Lower leg skin (tissue), 4 donors: ENCODE data around the gene MYH15. TPM values are rescaled to one million over a fixed set of nuclear protein-coding genes. Genes with fewer than 3 reads are reported as not detected.
A peak's percentile ranks its signal among the peaks of the same experiment; 100 is the strongest.

Experiments
- DNase-seq, 2 donors: peaks; one replicate each; pipeline ENCODE4 v3.0.0-alpha.2; 2019; ENCODE audit warnings: low spot score in 2 of 2
- H3K4me3 ChIP-seq: fragments of 200-600 bp; sonication (generic); 2 replicates; pipeline ENCODE4 v1.5.1; 2017; ENCODE audit warnings: mild to moderate bottlenecking, low read depth; ENCODE audit not compliant: poor library complexity, severe bottlenecking
- POLR2A ChIP-seq, 2 donors: fragments of 450-650 bp; IDR thresholded peaks; one replicate each; pipeline ENCODE4 v1.6.1; 2016 to 2017; ENCODE audit warnings: antibody characterized with exemption in 2 of 2, mild to moderate bottlenecking in 1 of 2, moderate library complexity in 1 of 2
- WGBS, 2 donors: methylation state at CpG; one replicate each; pipeline ENCODE4 v1.1.5; 2018; 5-methylcytosine and 5-hydroxymethylcytosine counted together
- intact Hi-C: fragments of 100-400 bp; cut with DNase I; formaldehyde crosslinking; loops from one replicate; pipeline ENCODE4 v1.15.0; 2023; ENCODE audit warnings: low total_unique reads
- total RNA-seq, 4 donors: library from RNA; depleted of rRNA; stranded (reverse); fragments of >200 nt; gene quantifications; one replicate each; pipeline ENCODE4 v1.1.0, GENCODE V29; 2016
- TF ChIP-seq, protein P1 (sequence below), 3 donors: fragments of 450-650 bp; IDR thresholded peaks; one replicate each; pipeline ENCODE4 v1.5.1; 2016; ENCODE audit warnings: antibody characterized with exemption in 3 of 3, mild to moderate bottlenecking in 3 of 3, moderate library complexity in 2 of 3

Gene MYH15
- total RNA-seq, 4 donors from 2014 or later = 0.04 to 0.88 (median 0.27) TPM

DNA sequence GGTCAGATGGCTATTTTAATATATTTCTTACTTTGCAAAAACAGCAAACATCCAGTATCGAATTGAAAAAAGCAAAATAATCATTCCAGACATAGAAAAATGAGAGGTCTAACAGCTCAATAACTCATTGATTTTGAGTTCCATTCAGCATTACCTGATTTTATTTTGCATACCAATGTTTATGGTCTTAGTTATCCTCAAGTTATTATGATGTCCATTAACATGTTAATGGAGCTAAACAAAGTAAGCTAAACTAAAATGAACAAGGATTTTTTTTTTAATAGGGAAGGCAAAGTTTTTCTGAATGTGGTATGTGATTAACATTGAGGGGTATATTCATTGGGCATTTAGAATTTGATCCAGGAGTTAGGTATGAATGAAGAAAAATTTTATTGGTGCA lies 13.1 kb downstream of the MYH15 start:
- TF ChIP-seq POLR2A (IDR thresholded peaks at IDR 0.05) = no peak
- TF ChIP-seq, protein P1, sequence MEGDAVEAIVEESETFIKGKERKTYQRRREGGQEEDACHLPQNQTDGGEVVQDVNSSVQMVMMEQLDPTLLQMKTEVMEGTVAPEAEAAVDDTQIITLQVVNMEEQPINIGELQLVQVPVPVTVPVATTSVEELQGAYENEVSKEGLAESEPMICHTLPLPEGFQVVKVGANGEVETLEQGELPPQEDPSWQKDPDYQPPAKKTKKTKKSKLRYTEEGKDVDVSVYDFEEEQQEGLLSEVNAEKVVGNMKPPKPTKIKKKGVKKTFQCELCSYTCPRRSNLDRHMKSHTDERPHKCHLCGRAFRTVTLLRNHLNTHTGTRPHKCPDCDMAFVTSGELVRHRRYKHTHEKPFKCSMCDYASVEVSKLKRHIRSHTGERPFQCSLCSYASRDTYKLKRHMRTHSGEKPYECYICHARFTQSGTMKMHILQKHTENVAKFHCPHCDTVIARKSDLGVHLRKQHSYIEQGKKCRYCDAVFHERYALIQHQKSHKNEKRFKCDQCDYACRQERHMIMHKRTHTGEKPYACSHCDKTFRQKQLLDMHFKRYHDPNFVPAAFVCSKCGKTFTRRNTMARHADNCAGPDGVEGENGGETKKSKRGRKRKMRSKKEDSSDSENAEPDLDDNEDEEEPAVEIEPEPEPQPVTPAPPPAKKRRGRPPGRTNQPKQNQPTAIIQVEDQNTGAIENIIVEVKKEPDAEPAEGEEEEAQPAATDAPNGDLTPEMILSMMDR (IDR thresholded peaks at IDR 0.05) = no peak
- 93% methylated on average over 1 of the region's 1 CpG for WGBS, 2 donors
- no peak for DNase-seq
- intact Hi-C loops = no loop called here
- H3K4me3 ChIP-seq = no peak overlapping the region

DNA sequence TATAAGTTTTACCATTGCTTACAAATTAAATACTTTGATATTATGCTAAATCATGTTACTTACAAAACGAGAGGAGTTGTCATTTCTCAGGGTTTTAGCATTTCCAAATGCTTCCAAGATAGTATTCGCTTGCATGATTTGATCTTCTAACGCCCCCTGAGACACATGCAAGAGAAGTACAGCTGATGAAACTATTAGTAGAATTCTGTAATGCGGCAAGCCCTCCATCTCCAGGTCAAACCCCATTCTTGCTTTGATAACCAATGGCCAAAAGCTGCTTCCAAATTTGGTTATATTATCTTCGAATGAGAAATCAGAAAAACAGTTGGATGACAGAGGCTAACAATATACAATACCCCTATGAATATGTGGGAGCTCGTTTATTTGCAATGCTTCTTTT lies 14.7 kb downstream of the MYH15 start:
- WGBS, 2 donors = 79% methylated on average over 6 of the region's 6 CpGs
- intact Hi-C loops = no loop called here
- H3K4me3 ChIP-seq = no peak overlapping the region
- DNase-seq = no peak
- TF ChIP-seq, protein P1 (IDR thresholded peaks at IDR 0.05) = no peak
- TF ChIP-seq POLR2A (IDR thresholded peaks at IDR 0.05) = no peak

DNA sequence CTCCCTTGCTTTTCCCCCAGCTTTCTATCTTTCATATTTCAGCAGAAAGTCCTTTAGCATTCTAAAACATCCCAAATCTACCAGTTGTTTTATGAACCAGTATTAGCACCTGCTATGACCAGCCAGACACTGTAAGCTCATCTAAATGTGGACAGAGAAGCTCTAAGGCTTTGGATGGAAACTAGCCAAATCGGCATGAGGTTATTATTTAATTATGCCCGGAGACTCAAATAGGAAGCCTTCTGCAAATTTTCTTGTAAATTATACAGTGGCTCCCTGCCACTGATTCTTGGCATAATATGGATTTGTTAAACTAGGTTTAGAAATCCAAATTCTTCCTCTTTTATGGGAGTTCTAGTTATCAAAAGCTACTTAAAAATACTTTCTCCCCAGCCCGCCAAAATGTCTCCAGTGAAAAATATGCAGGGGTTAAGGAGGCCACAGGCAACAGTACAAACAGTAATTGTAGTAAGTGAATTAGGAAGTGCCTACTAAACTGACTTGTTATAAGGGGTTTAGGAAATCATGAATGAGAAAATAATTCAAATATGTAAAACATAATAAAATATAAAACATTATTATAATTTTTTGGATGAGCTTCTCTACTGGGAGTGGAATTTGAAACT lies 15.4 kb downstream of the MYH15 start:
- 57 to 66% methylated on average over 3 of the region's 3 CpGs for WGBS, 2 donors

DNA sequence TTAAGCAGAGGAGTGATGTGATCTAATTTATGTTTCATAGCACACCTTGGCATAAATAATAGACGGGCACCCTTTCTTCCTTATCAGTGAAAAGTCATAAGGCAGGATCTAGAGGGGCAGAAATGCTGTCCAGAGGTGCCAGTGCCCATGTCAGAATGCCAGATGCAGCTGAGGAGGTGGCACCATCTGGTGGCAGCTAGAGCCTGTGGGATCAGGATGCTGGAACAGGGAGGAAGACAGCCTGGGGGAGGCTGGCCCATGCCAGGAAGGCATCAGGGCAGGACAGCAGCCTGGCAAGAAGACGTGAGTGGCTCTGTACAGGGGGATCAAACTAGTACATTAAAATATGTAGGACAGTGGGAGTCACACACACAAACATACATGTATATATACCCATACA lies 16.5 kb downstream of the MYH15 start:
- H3K4me3 ChIP-seq = no peak overlapping the region
- TF ChIP-seq, protein P1 (IDR thresholded peaks at IDR 0.05) = no peak
- TF ChIP-seq POLR2A (IDR thresholded peaks at IDR 0.05) = no peak
- intact Hi-C loops = loop anchor here (5.0 kb wide), 1 partner anchor 58 kb away; no protein-coding TSS in a partner anchor
- WGBS, 2 donors = 55 to 58% methylated on average over 2 of the region's 2 CpGs
- no peak for DNase-seq

More for the DNA sequence above, 15.4 kb downstream of the MYH15 start:
- no peak for TF ChIP-seq POLR2A (IDR thresholded peaks at IDR 0.05)
- TF ChIP-seq, protein P1 (IDR thresholded peaks at IDR 0.05) = no peak
- intact Hi-C loops = loop anchor here (5.0 kb wide), 1 partner anchor 57 kb away; no protein-coding TSS in a partner anchor
- DNase-seq = no peak
- H3K4me3 ChIP-seq = no peak overlapping the region

DNA sequence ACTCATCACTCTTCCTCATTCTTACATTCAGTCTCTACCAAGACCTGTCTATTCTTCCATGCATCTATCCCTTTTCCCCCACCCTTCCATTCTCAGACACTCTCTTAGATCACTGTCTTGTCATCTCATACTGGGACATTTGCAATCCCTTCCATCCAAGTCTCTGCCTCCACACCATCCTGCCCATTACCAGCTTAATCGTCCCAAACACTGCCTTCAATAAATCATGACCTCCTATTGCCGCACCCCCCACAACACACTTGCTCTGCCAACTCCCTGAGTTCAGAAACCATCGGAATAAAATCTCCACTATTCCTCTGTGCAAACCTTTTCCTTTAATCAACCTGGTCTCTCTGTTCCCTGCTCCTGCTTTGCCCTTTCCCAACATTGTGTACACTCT lies 18.9 kb downstream of the MYH15 start:
- DNase-seq = no peak
- H3K4me3 ChIP-seq = no peak overlapping the region
- TF ChIP-seq, protein P1 (IDR thresholded peaks at IDR 0.05) = no peak
- TF ChIP-seq POLR2A (IDR thresholded peaks at IDR 0.05) = no peak
- WGBS, 2 donors = 86 to 87% methylated on average over 3 of the region's 3 CpGs
- intact Hi-C loops = loop anchor here (5.0 kb wide), 1 partner anchor 61 kb away; no protein-coding TSS in a partner anchor

DNA sequence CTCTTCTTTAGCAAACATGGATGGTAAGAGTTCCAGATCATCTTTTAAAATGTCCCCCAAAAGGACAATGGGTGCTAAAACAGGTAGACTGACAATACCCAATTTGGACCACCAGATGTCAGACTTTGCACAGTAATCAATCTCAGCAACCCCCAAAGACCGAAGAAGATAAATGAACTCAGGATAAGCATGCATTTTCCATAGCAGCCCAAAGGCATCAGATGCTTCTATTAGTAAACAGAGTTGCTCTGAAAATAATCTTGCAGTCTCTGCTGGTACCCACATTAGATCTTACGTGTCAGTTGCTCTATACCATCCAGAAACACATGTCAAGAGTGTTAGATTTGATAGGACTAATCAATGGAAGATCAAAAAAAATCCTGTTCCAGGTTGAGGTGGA lies 20.6 kb downstream of the MYH15 start:
- no peak overlapping the region for H3K4me3 ChIP-seq
- 13 to 26% methylated on average over 2 of the region's 2 CpGs for WGBS, 2 donors
- DNase-seq = peak in 1 of 2 donors; percentile 27
- intact Hi-C loops = loop anchor here (5.0 kb wide), 1 partner anchor 63 kb away; no protein-coding TSS in a partner anchor
- TF ChIP-seq POLR2A (IDR thresholded peaks at IDR 0.05) = no peak
- TF ChIP-seq, protein P1 (IDR thresholded peaks at IDR 0.05) = no peak
